NCI-H2171 treated with DMSO at 0.1 percent for 48 hours (cell line): ENCODE data around the gene GNAI3.
A peak's percentile ranks its signal among the peaks of the same experiment; 100 is the strongest.

Experiments
- DNase-seq: peaks from one replicate; lab custom pipeline; 2025; lab: John Stamatoyannopoulos, UW

The GNAI3 gene

DNA sequence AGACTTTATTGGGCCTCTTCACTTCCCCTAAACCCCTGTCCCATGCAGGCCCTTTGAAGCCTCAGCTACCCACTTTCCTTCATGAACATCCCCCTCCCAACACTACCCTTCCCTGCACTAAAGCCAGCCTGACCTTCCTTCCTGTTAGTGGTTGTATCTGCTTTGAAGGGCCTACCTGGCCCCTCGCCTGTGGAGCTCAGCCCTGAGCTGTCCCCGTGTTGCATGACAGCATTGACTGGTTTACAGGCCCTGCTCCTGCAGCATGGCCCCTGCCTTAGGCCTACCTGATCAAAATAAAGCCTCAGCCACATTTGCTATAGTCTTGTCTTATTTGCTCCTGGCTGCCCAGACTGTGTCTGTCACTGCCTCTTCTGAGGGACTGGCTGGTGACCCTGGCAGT is 113.0 kb downstream of the GNAI3 start:
- no peak for DNase-seq

GRCh38 chr1:109664671-109665070 is 116.3 kb downstream of the GNAI3 start:
- no peak for DNase-seq

GRCh38 chr1:109667452-109668122 is 119.2 kb downstream of the GNAI3 start, which contains the start of gene GSTM2:
GSTM2 (plus strand) TSS chr1:109668057; CDS start chr1:109668116, 59 bp downstream.
- peak; percentile 81 for DNase-seq
